ENCODE data around the gene BACH2. TPM values are rescaled to one million over a fixed set of nuclear protein-coding genes. Genes with fewer than 3 reads are reported as not detected.
A peak's percentile ranks its signal among the peaks of the same experiment; 100 is the strongest.

Gene BACH2
- total and polyA plus RNA-seq, 2 of the 4 experiments (the other 2 are of a cell fraction) = 1.3 to 1.4 TPM

GRCh38 chr6:89930789-89931188 lies 365.9 kb downstream of the BACH2 start:
- intact Hi-C loops (cut with micrococcal nuclease) (no loop called here), in situ Hi-C loops (cut with MboI; ENCODE audit: low sequenced_read_pairs) (no loop called here), dilution Hi-C loops (cut with HindIII; ENCODE audit: low sequenced_read_pairs, unreplicated experiment) (no loop called here)
- Histone ChIP-seq H4K20me1 (ENCODE audit: insufficient read depth, low read length) (no peaks in the 10 kb centered on the region), H3K9me1 (ENCODE audit: insufficient read depth, low read length) (no peaks in the 10 kb centered on the region), H2BK120ac (ENCODE audit: low read depth, low read length) (no peak overlapping the region), H3K27ac (ENCODE audit: insufficient read depth, low read length) (no peak overlapping the region), H3K4ac (ENCODE audit: low read depth, low read length) (no peak overlapping the region), H2AK5ac (ENCODE audit: low read depth, low read length) (no peak overlapping the region), H3K36me3 (ENCODE audit: control insufficient read depth, insufficient read depth, low read length) (no peaks in the 10 kb centered on the region), H4K91ac (ENCODE audit: insufficient read depth, low read depth, low read length) (no peak overlapping the region), H2BK15ac (ENCODE audit: low read depth, low read length) (no peak overlapping the region), H3K4me1 (ENCODE audit: control insufficient read depth, insufficient read depth, low read length) (no peaks in the 10 kb centered on the region; the same call in 1 of the 2 replicates), H3K9ac (ENCODE audit: low read depth, low read length) (no peak overlapping the region), H2BK5ac (ENCODE audit: low read depth, low read length, poor library complexity, severe bottlenecking) (no peak overlapping the region), H3K56ac (ENCODE audit: extremely low read depth, insufficient read depth, low read length) (no peak overlapping the region), H3K18ac (ENCODE audit: low read depth, low read length) (no peak overlapping the region), H3K14ac (replicated peaks; ENCODE audit: low read depth, low read length) (no peak overlapping the region), H3K9me3 (ENCODE audit: control insufficient read depth, insufficient read depth, low read length) (no peaks in the 10 kb centered on the region), H4K8ac (ENCODE audit: low read depth in 2 of 2, low read length in 2 of 2) (no peak overlapping the region), H2AFZ (replicated peaks; ENCODE audit: low read length, poor library complexity) (no peak overlapping the region), H3K4me2 (ENCODE audit: low read depth, low read length) (no peak overlapping the region), H2AK9ac (replicated peaks; ENCODE audit: low read depth, low read length, poor library complexity) (no peak overlapping the region), H3K23ac (ENCODE audit: low read depth, low read length) (no peak overlapping the region), H3K4me3 (ENCODE audit: insufficient read depth, low read depth, low read length) (no peak overlapping the region), H3K27me3 (ENCODE audit: control insufficient read depth, insufficient read depth, low read length) (no peaks in the 10 kb centered on the region), H2BK20ac (ENCODE audit: low read depth, low read length) (no peak overlapping the region), H4K5ac (ENCODE audit: low read depth, low read length) (no peak overlapping the region), H3K79me1 (ENCODE audit: low read depth in 1 of 2, low read length in 2 of 2) (no peaks in the 10 kb centered on the region)
- no peak for TF ChIP-seq RAD21 (IDR thresholded peaks at IDR 0.05; ENCODE audit: low read length)
- no peak for TF ChIP-seq RCOR1 (IDR thresholded peaks at IDR 0.05; ENCODE audit: insufficient replicate concordance, low read length)
- TF ChIP-seq USF2 (IDR thresholded peaks at IDR 0.05; ENCODE audit: low read depth, low read length) = no peak
- no peak for TF ChIP-seq MAFK (IDR thresholded peaks at IDR 0.05; ENCODE audit: low read depth, low read length)
- TF ChIP-seq POLR2A (IDR thresholded peaks at IDR 0.05; ENCODE audit: low read depth, low read length) = no peak
- no peak for TF ChIP-seq RFX5 (IDR thresholded peaks at IDR 0.05; ENCODE audit: low read depth, low read length)
- TF ChIP-seq MAZ (IDR thresholded peaks at IDR 0.05; ENCODE audit: borderline replicate concordance, low read depth, low read length) = no peak
- no peak for TF ChIP-seq CEBPB (IDR thresholded peaks at IDR 0.05; ENCODE audit: low read depth, low read length)
- TF ChIP-seq SMC3 (IDR thresholded peaks at IDR 0.05; ENCODE audit: low read depth, low read length) = no peak
- TF ChIP-seq CHD1 (IDR thresholded peaks at IDR 0.05; ENCODE audit: low read depth, low read length) = no peak
- TF ChIP-seq BHLHE40 (IDR thresholded peaks at IDR 0.05; ENCODE audit: low read depth, low read length) = no peak
- no peak for TF ChIP-seq FOS (IDR thresholded peaks at IDR 0.05; ENCODE audit: low read depth, low read length)
- POLR2A ChIA-PET (ENCODE audit: unreplicated experiment) = no interaction called here
- WGBS, 2 experiments (ENCODE audit: extremely low coverage in 2 of 2, insufficient read length in 1 of 2) = no CpG with 5 or more reads among the region's 5 CpGs
- no TSS peak for BruUV-seq (replicated peaks)
- DNase-seq (no peak), ATAC-seq (ENCODE audit: low read depth) (peak; percentile 32)
- CTCF ChIA-PET = interaction anchor here (1.8 kb wide), 1 partner anchor 549 kb away, joined by 6 read pairs; no protein-coding TSS in a partner anchor
